Stimulated activated CD4-positive, alpha-beta T cell treated with anti-CD3 and anti-CD28 coated beads, TNF-alpha, amount 100 ng/mL, for 48 hours (primary cell): ENCODE results near the gene ERGIC1.
"Not testable (repeated sequence)": the region's sequence is repeated elsewhere in the genome, so short reads cannot be mapped to it uniquely, and the experiment has no call there.

Source experiments
- DNase-seq, 3 donors: peaks; one replicate each; pipeline ENCODE4 v3.0.0-alpha.2; 2020; ENCODE audit warnings: low read depth in 3 of 3

The ERGIC1 gene

GRCh38 chr5:172878933-172879752 lies 45.1 kb downstream of the ERGIC1 start:
- peak in 1 of 3 donors; percentile 10 for DNase-seq

GRCh38 chr5:172881691-172882370 lies 47.8 kb downstream of the ERGIC1 start:
- peak in 1 of 3 donors; percentile 8 for DNase-seq

- no peak for DNase-seq
These were observed 49.0 kb downstream of the ERGIC1 start for GRCh38 chr5:172883066-172883465.

- no peak for DNase-seq
These were observed 51.7 kb downstream of the ERGIC1 start for GRCh38 chr5:172885597-172886340.

GRCh38 chr5:172886476-172886875 lies 52.4 kb downstream of the ERGIC1 start:
- no peak for DNase-seq

- no peak for DNase-seq
These were observed 53.0 kb downstream of the ERGIC1 start for GRCh38 chr5:172886974-172887501.

- no peak for DNase-seq
These were observed 53.6 kb downstream of the ERGIC1 start for GRCh38 chr5:172887692-172888091.

GRCh38 chr5:172890659-172891058 lies 56.6 kb downstream of the ERGIC1 start:
- no peak for DNase-seq

- no peak for DNase-seq
These were observed 57.8 kb downstream of the ERGIC1 start for GRCh38 chr5:172891716-172892421.

- DNase-seq, result no peak
These were observed 58.7 kb downstream of the ERGIC1 start for GRCh38 chr5:172892713-172893112.

- no peak for DNase-seq
These were observed 60.8 kb downstream of the ERGIC1 start for GRCh38 chr5:172894767-172895388.

GRCh38 chr5:172895549-172895948 lies 61.5 kb downstream of the ERGIC1 start:
- DNase-seq, result no peak

GRCh38 chr5:172896465-172896864 lies 62.4 kb downstream of the ERGIC1 start:
- DNase-seq, result no peak

- DNase-seq, result not testable (repeated sequence)
These were observed 63.0 kb downstream of the ERGIC1 start for GRCh38 chr5:172897067-172897466.

- DNase-seq, result no peak
These were observed 63.6 kb downstream of the ERGIC1 start for GRCh38 chr5:172897481-172898217.

- no peak for DNase-seq
These were observed 64.3 kb downstream of the ERGIC1 start for GRCh38 chr5:172898218-172898842.

- no peak for DNase-seq
These were observed 64.9 kb downstream of the ERGIC1 start for GRCh38 chr5:172898843-172899369.

- DNase-seq, result no peak
These were observed 65.4 kb downstream of the ERGIC1 start for GRCh38 chr5:172899436-172899835.

- no peak for DNase-seq
These were observed 67.1 kb downstream of the ERGIC1 start for GRCh38 chr5:172901012-172901780.
